Kidney capillary endothelial cell (primary cell): ENCODE data around the gene SCAI.
"Not testable (repeated sequence)": the region's sequence is repeated elsewhere in the genome, so short reads cannot be mapped to it uniquely, and the experiment has no call there.

Source experiments
- DNase-seq: peaks from one replicate; pipeline ENCODE4 v3.0.0-alpha.2; 2018; ENCODE audit warnings: low spot score

SCAI gene

GRCh38 chr9:125028041-125028440, 115.3 kb downstream of the SCAI start:
- DNase-seq: no peak

- no peak for DNase-seq
Measured at GRCh38 chr9:125024917-125025316, 118.4 kb downstream of the SCAI start.

- DNase-seq: no peak
Measured at GRCh38 chr9:125021069-125021468, 122.3 kb downstream of the SCAI start.

GRCh38 chr9:125015655-125016054, 127.7 kb downstream of the SCAI start:
- not testable (repeated sequence) for DNase-seq

GRCh38 chr9:125012013-125012412, 131.3 kb downstream of the SCAI start:
- DNase-seq: not testable (repeated sequence)

- DNase-seq: no peak
Measured at GRCh38 chr9:125008599-125008998, 134.7 kb downstream of the SCAI start.

- DNase-seq: no peak
Measured at GRCh38 chr9:125003332-125003731, 140.0 kb downstream of the SCAI start.

GRCh38 chr9:124983698-124984097, 159.6 kb downstream of the SCAI start:
- DNase-seq: no peak

- DNase-seq: no peak
Measured at GRCh38 chr9:124980431-124980830, 162.9 kb downstream of the SCAI start.

GRCh38 chr9:124975131-124975530, 168.2 kb downstream of the SCAI start:
- peak; percentile 8 for DNase-seq

GRCh38 chr9:124973807-124974206, 169.5 kb downstream of the SCAI start:
- DNase-seq: no peak

- no peak for DNase-seq
Measured at GRCh38 chr9:124972241-124972770, 171.0 kb downstream of the SCAI start.

GRCh38 chr9:124969401-124969800, 173.9 kb downstream of the SCAI start:
- DNase-seq: no peak

GRCh38 chr9:124968238-124968637, 175.1 kb downstream of the SCAI start:
- no peak for DNase-seq

- not testable (repeated sequence) for DNase-seq
Measured at GRCh38 chr9:124965775-124966568, 177.4 kb downstream of the SCAI start.

- no peak for DNase-seq
Measured at GRCh38 chr9:124964604-124965003, 178.7 kb downstream of the SCAI start.

GRCh38 chr9:124964056-124964455, 179.3 kb downstream of the SCAI start:
- no peak for DNase-seq

- no peak for DNase-seq
Measured at GRCh38 chr9:124960409-124960752, 182.9 kb downstream of the SCAI start.

GRCh38 chr9:124959671-124960408, 183.5 kb downstream of the SCAI start:
- DNase-seq: not testable (repeated sequence)

GRCh38 chr9:124954255-124954654, 189.1 kb downstream of the SCAI start:
- no peak for DNase-seq

- no peak for DNase-seq
Measured at GRCh38 chr9:124950050-124950718, 193.1 kb downstream of the SCAI start.

GRCh38 chr9:124949387-124949786, 193.9 kb downstream of the SCAI start:
- DNase-seq: no peak
